H1 (cell line): ENCODE measurements around the gene RNF157. TPM values are rescaled to one million over a fixed set of nuclear protein-coding genes. Genes with fewer than 3 reads are reported as not detected.

ENCODE experiments used
- CTCF ChIA-PET: fragments of 300-600 bp; sonication (Branson Sonifier 250); formaldehyde crosslinking; loops from one replicate; lab custom pipeline; 2021; ENCODE audit not compliant: partially characterized antibody; lab: Charles Lee
- POLR2A ChIA-PET: fragments of 300-600 bp; sonication (Branson Sonifier 250); formaldehyde crosslinking; loops from one replicate; lab custom pipeline; 2021; ENCODE audit warnings: inconsistent platforms; ENCODE audit not compliant: partially characterized antibody; lab: Charles Lee
- DNase-seq, 2 experiments: peaks; one replicate each; pipeline versions ENCODE4 v3.0.0 to v3.0.0-alpha.2; 2010 to 2022; ENCODE audit warnings: low spot score in 2 of 2, low read depth in 1 of 2, mixed read lengths in 1 of 2
- FAIRE-seq: peaks from 2 replicates; lab custom pipeline; 2011; peaks lifted over from hg19 to GRCh38; lab: Jason Lieb, UNC
- H2AFZ ChIP-seq: 2 replicates; pipeline ENCODE4 v1.8.1; 2012; ENCODE audit warnings: low read length, inconsistent platforms
- H2AK5ac ChIP-seq: 2 replicates; pipeline ENCODE4 v1.6.1; 2013; ENCODE audit warnings: low read depth, low read length
- H2BK120ac ChIP-seq: replicated peaks from 2 replicates; pipeline ENCODE3; 2013; ENCODE audit warnings: low read depth, low read length, inconsistent platforms
- H2BK12ac ChIP-seq: 2 replicates; pipeline ENCODE4 v1.6.1; 2013; ENCODE audit warnings: low read depth, low read length
- H2BK15ac ChIP-seq: 2 replicates; pipeline ENCODE4 v1.6.1; 2013; ENCODE audit warnings: low read length
- H2BK20ac ChIP-seq: 2 replicates; pipeline ENCODE4 v1.6.1; 2013; ENCODE audit warnings: low read length
- H2BK5ac ChIP-seq: 2 replicates; pipeline ENCODE4 v1.6.1; 2013; ENCODE audit warnings: low read depth, low read length
- H3K14ac ChIP-seq: 2 replicates; pipeline ENCODE4 v1.6.1; 2013; ENCODE audit warnings: inconsistent platforms; ENCODE audit not compliant: insufficient read length
- H3K18ac ChIP-seq: 2 replicates; pipeline ENCODE4 v1.6.1; 2013; ENCODE audit warnings: low read length; ENCODE audit errors: extremely low read depth
- H3K23ac ChIP-seq: 2 replicates; pipeline ENCODE4 v1.6.1; 2013; ENCODE audit warnings: inconsistent platforms; ENCODE audit not compliant: insufficient read length
- H3K23me2 ChIP-seq: 2 replicates; pipeline ENCODE4 v1.6.1; 2013; ENCODE audit warnings: low read depth, low read length
- H3K27ac ChIP-seq: 2 replicates; pipeline ENCODE4 v1.6.1; 2011; ENCODE audit warnings: low read depth, low read length, inconsistent platforms
- H3K27me3 ChIP-seq, 4 experiments: replicated peaks in 1 of 4; 1 replicate in 1 of 4; 2 replicates in 3 of 4; pipeline versions ENCODE4 v1.6.1 to v1.8.1; 2011 to 2013; ENCODE audit warnings: low read length in 3 of 4, mild to moderate bottlenecking in 3 of 4, inconsistent platforms in 2 of 4, mixed read lengths in 2 of 4, moderate library complexity in 1 of 4; ENCODE audit not compliant: control insufficient read depth in 3 of 4, insufficient read depth in 3 of 4; ENCODE audit errors: extremely low read depth in 1 of 4
- H3K36me3 ChIP-seq, 4 experiments: 2 replicates each; pipeline versions ENCODE4 v1.6.1 to v1.8.1; 2011 to 2013; ENCODE audit warnings: mild to moderate bottlenecking in 4 of 4, low read length in 3 of 4, moderate library complexity in 2 of 4, control low read depth in 1 of 4, inconsistent platforms in 1 of 4; ENCODE audit not compliant: insufficient read depth in 4 of 4, control insufficient read depth in 2 of 4
- H3K4ac ChIP-seq: replicated peaks from 2 replicates; pipeline ENCODE3; 2013; ENCODE audit warnings: low read length, low read depth, mixed read lengths, inconsistent platforms; ENCODE audit not compliant: insufficient read length
- H3K4me1 ChIP-seq, 4 experiments: replicated peaks in 1 of 4; 1 replicate in 1 of 4; 2 replicates in 3 of 4; pipeline versions ENCODE4 v1.6.1 to v1.8.1; 2011 to 2013; ENCODE audit warnings: low read length in 3 of 4, inconsistent platforms in 2 of 4, mixed read lengths in 1 of 4; ENCODE audit not compliant: insufficient read depth in 4 of 4, control insufficient read depth in 3 of 4
- H3K4me2 ChIP-seq, 2 experiments: 2 replicates each; pipeline versions ENCODE4 v1.6.1 to v1.8.1; 2011 to 2013; ENCODE audit warnings: low read depth in 2 of 2, low read length in 2 of 2, control low read depth in 1 of 2, inconsistent platforms in 1 of 2, mild to moderate bottlenecking in 1 of 2; ENCODE audit not compliant: insufficient read depth in 1 of 2
- H3K4me3 ChIP-seq, 4 experiments: fragments of 200-600, 300-600 bp in 1 of 4; sonication (generic), shearing (Covaris generic), sonication (Bioruptor Twin) in 1 of 4; 2 replicates each; pipeline versions ENCODE4 v1.5.1 to v1.8.1; 2011 to 2016; ENCODE audit warnings: low read length in 4 of 4, low read depth in 3 of 4, control low read depth in 2 of 4, inconsistent platforms in 2 of 4, mild to moderate bottlenecking in 2 of 4, mixed read lengths in 1 of 4, moderate library complexity in 1 of 4; ENCODE audit not compliant: insufficient read depth in 2 of 4; ENCODE audit errors: extremely low read depth in 1 of 4
- H3K56ac ChIP-seq: replicated peaks from 2 replicates; pipeline ENCODE3; 2013; ENCODE audit warnings: low read depth, mild to moderate bottlenecking, mixed read lengths, low read length, inconsistent platforms; ENCODE audit not compliant: insufficient read length
- H3K79me1 ChIP-seq: 2 replicates; pipeline ENCODE4 v1.6.1; 2013; ENCODE audit warnings: low read depth, low read length, control low read depth
- H3K79me2 ChIP-seq, 2 experiments: 2 replicates each; pipeline versions ENCODE4 v1.6.1 to v1.8.1; 2012 to 2013; ENCODE audit warnings: low read length in 2 of 2, mild to moderate bottlenecking in 2 of 2, inconsistent platforms in 1 of 2; ENCODE audit not compliant: insufficient read depth in 2 of 2, control insufficient read depth in 1 of 2
- H3K9ac ChIP-seq, 4 experiments: replicated peaks in 1 of 4; 1 replicate in 1 of 4; 2 replicates in 3 of 4; pipeline versions ENCODE4 v1.6.1 to v1.8.1; 2011 to 2013; ENCODE audit warnings: low read depth in 3 of 4, low read length in 3 of 4, control low read depth in 2 of 4, mild to moderate bottlenecking in 2 of 4, moderate library complexity in 2 of 4, inconsistent platforms in 1 of 4; ENCODE audit errors: extremely low read depth in 1 of 4
- H3K9me3 ChIP-seq, 2 experiments: 2 replicates each; pipeline versions ENCODE4 v1.6.1 to v1.8.1; 2012 to 2013; ENCODE audit warnings: mild to moderate bottlenecking in 2 of 2, moderate library complexity in 2 of 2, control low read depth in 1 of 2, inconsistent platforms in 1 of 2, low read depth in 1 of 2, low read length in 1 of 2, mixed read lengths in 1 of 2; ENCODE audit not compliant: insufficient read depth in 2 of 2
- H4K20me1 ChIP-seq, 2 experiments: replicated peaks in 1 of 2; 2 replicates each; pipeline versions ENCODE3 to v1.8.1; 2011 to 2013; ENCODE audit warnings: inconsistent platforms in 2 of 2, low read length in 2 of 2, mild to moderate bottlenecking in 1 of 2; ENCODE audit not compliant: insufficient read depth in 2 of 2, control insufficient read depth in 1 of 2
- H4K5ac ChIP-seq: 2 replicates; pipeline ENCODE4 v1.6.1; 2013; ENCODE audit warnings: low read length, low read depth, mixed read lengths, inconsistent platforms; ENCODE audit not compliant: insufficient read length
- H4K8ac ChIP-seq: 2 replicates; pipeline ENCODE4 v1.8.0; 2013; ENCODE audit warnings: mild to moderate bottlenecking, moderate library complexity, low read length, inconsistent platforms; ENCODE audit not compliant: insufficient read depth; ENCODE audit errors: extremely low read depth
- H4K91ac ChIP-seq: replicated peaks from 2 replicates; pipeline ENCODE3; 2013; ENCODE audit warnings: low read length, mixed read lengths, inconsistent platforms; ENCODE audit not compliant: insufficient read length
- GABPA ChIP-seq: IDR thresholded peaks from 2 replicates; pipeline ENCODE4 v1.6.1; 2011; ENCODE audit warnings: mild to moderate bottlenecking, low read length, moderate library complexity, borderline replicate concordance; ENCODE audit not compliant: insufficient read depth
- JUND ChIP-seq: IDR thresholded peaks from 2 replicates; pipeline ENCODE4 v1.6.1; 2011; ENCODE audit warnings: mild to moderate bottlenecking, improper control_type of control experiment, low read length
- MAX ChIP-seq: IDR thresholded peaks from 2 replicates; pipeline ENCODE4 v1.6.1; 2012; ENCODE audit warnings: inconsistent platforms
- RAD21 ChIP-seq, 2 experiments: IDR thresholded peaks in 1 of 2; conservative IDR thresholded peaks in 1 of 2; 2 replicates each; pipeline ENCODE4 v1.6.1; 2011; ENCODE audit warnings: low read depth in 2 of 2, low read length in 2 of 2, improper control_type of control experiment in 1 of 2, inconsistent platforms in 1 of 2, mild to moderate bottlenecking in 1 of 2, moderate library complexity in 1 of 2
- RNF2 ChIP-seq: fragments of 200-900, 300-1000 bp; sonication (generic); IDR thresholded peaks from 2 replicates; pipeline ENCODE4 v1.7.1; 2016; ENCODE audit warnings: borderline replicate concordance, low read depth, mild to moderate bottlenecking, antibody characterized with exemption, low read length; ENCODE audit not compliant: poor library complexity, severe bottlenecking; ENCODE audit errors: missing control alignments
- SIN3A ChIP-seq, 2 experiments: IDR thresholded peaks in 1 of 2; conservative IDR thresholded peaks in 1 of 2; 2 replicates each; pipeline ENCODE4 v1.6.1; 2011 to 2012; ENCODE audit warnings: low read length in 2 of 2, improper control_type of control experiment in 1 of 2, low read depth in 1 of 2, mild to moderate bottlenecking in 1 of 2
- TEAD4 ChIP-seq: IDR thresholded peaks from 2 replicates; pipeline ENCODE4 v1.6.1; 2012; ENCODE audit warnings: low read depth, low read length, inconsistent platforms, mixed read lengths
- USF2 ChIP-seq: IDR thresholded peaks from 2 replicates; pipeline ENCODE4 v1.6.1; 2011; ENCODE audit warnings: low read length, improper control_type of control experiment
- WGBS, 2 experiments: shearing (Covaris generic) in 1 of 2; methylation state at CpG; one replicate each; pipeline versions ENCODE4 v1.1.6 to v1.1.7; 2013 to 2015; ENCODE audit warnings: low lambda C conversion rate in 2 of 2, mixed read lengths in 2 of 2, inconsistent platforms in 1 of 2, low coverage in 1 of 2, missing lambda C conversion rate in 1 of 2; ENCODE audit not compliant: insufficient replicate concordance in 2 of 2, insufficient coverage in 1 of 2, insufficient read length in 1 of 2; ENCODE audit errors: extremely low coverage in 1 of 2, missing lambda C conversion rate in 1 of 2; 5-methylcytosine and 5-hydroxymethylcytosine counted together
- polyA plus RNA-seq, 7 experiments: library from polyadenylated mRNA; depleted of rRNA in 3 of 7; stranded (reverse) in 5 of 7; unstranded in 2 of 7; fragments of >200 nt in 5 of 7; fragments of 200-250 nt in 2 of 7; gene quantifications; 1 replicate in 5 of 7; 2 replicates in 1 of 7; 4 replicates in 1 of 7; pipeline versions ENCODE4 v1.2.1 to v1.2.3, GENCODE V29; 2011 to 2013; ENCODE audit warnings: missing spikeins in 2 of 7, mixed read lengths in 2 of 7
- total RNA-seq: library from RNA; stranded (reverse); fragmentation: NEBNext Ultra II Directional; extraction: Animal tissue kit (Norgen Biotek cat#: 25700); gene quantifications from 2 replicates; pipeline ENCODE4 v1.2.1, GENCODE V29; 2021

Gene RNF157
- total and polyA plus RNA-seq, 2 of the 8 experiments (the other 6 are each of a cell fraction or from before 2014, with no cell fraction given), result 13.4 to 16.7 TPM

- no peak overlapping the region for H2BK120ac ChIP-seq
- no peaks in the 10 kb centered on the region for H3K79me1 ChIP-seq
- DNase-seq, result peak; percentile 73 to 98
- H2AK5ac ChIP-seq, result no peak overlapping the region
- no peak overlapping the region for H3K4me2 ChIP-seq
- H3K4ac ChIP-seq, result no peak overlapping the region
- no peak overlapping the region for H3K23ac ChIP-seq
- H2AFZ ChIP-seq, result no peak overlapping the region
- H3K23me2 ChIP-seq, result peaks cover 3% of the 10 kb centered on the region; the same call in 1 of the 2 replicates
- H3K36me3 ChIP-seq, result no peaks in the 10 kb centered on the region; a peak in 1 of 8 replicates
- H2BK15ac ChIP-seq, result no peak overlapping the region; the same call in 1 of the 2 replicates
- H4K8ac ChIP-seq, result no peak overlapping the region; the same call in 1 of the 2 replicates
- H3K4me3 ChIP-seq, result no peak overlapping the region
- no peaks in the 10 kb centered on the region for H3K9me3 ChIP-seq
- H3K18ac ChIP-seq, result no peak overlapping the region
- FAIRE-seq, result no peak
- ChIA-PET POLR2A (interaction anchor here (0.7 to 1.8 kb wide), 9 partner anchors 9 to 499 kb away, joined by 3 to 6 read pairs (median 4); no protein-coding TSS in a partner anchor), CTCF (interaction anchor here (0.5 to 5.6 kb wide), 98 partner anchors 10 to 678 kb away, joined by 3 to 84 read pairs (median 5); partner anchors contain the start of genes EXOC7, FOXJ1, RNF157 and UBALD2)
- H3K4me1 ChIP-seq, result peaks cover 0 to 4% (median under 1%) of the 10 kb centered on the region in 4 experiments; a peak in 3 of 7 replicates
- peak overlapping the region; percentile 56; the same call in 1 of the 2 replicates for H2BK5ac ChIP-seq
- no peak overlapping the region for H2BK20ac ChIP-seq
- no peaks in the 10 kb centered on the region for H3K79me2 ChIP-seq
- peaks cover 0 to 6% of the 10 kb centered on the region in 2 experiments for H4K20me1 ChIP-seq
- no peak overlapping the region for H3K14ac ChIP-seq
- no peaks in the 10 kb centered on the region for H3K27me3 ChIP-seq
- H2BK12ac ChIP-seq, result peak overlapping the region; percentile 52; the same call in 1 of the 2 replicates
- H3K9ac ChIP-seq, result no peak overlapping the region
- H4K91ac ChIP-seq, result no peak overlapping the region
- 69% methylated on average over 23 of the region's 28 CpGs; no CpG with 5 or more reads in 1 of the 2 experiments for WGBS, 2 experiments
- no peak overlapping the region for H3K56ac ChIP-seq
- H4K5ac ChIP-seq, result no peak overlapping the region
- H3K27ac ChIP-seq, result no peak overlapping the region
- peak; percentile 45 for TF ChIP-seq MAX
- TF ChIP-seq SIN3A (conservative IDR thresholded peaks at IDR 0.05 in 1 of 2, IDR thresholded peaks at IDR 0.05 in 1 of 2; ENCODE audit: low read depth in 1 of 2, low read length in 2 of 2), result 0 out of 4 replicates have a peak, but pooled peaks of 1 of the 2 experiments have one; percentile 45
- no peak for TF ChIP-seq USF2
- no peak for TF ChIP-seq RNF2
- peak; percentile 62 for TF ChIP-seq JUND
- peak; percentile 95 to 99 for TF ChIP-seq RAD21 (IDR thresholded peaks at IDR 0.05 in 1 of 2, conservative IDR thresholded peaks at IDR 0.05 in 1 of 2; ENCODE audit: low read depth in 2 of 2, low read length in 2 of 2)
- peak; percentile 92 for TF ChIP-seq TEAD4
- 0 out of 2 replicates have a peak, but pooled peaks have one; percentile 50 for TF ChIP-seq GABPA
These were observed 38.9 kb upstream of the RNF157 start for GRCh38 chr17:76278952-76279741.
